Stimulated activated CD8-positive, alpha-beta memory T cell treated with anti-CD3 and anti-CD28 coated beads, Interleukin-15, amount 100 ng/mL, for 4 hours (primary cell): ENCODE results near the gene GRIK2.

Experiments
- DNase-seq, 2 donors: peaks; one replicate each; pipeline ENCODE4 v3.0.0-alpha.2; 2020; ENCODE audit warnings: low read depth in 2 of 2

GRIK2 gene

DNA sequence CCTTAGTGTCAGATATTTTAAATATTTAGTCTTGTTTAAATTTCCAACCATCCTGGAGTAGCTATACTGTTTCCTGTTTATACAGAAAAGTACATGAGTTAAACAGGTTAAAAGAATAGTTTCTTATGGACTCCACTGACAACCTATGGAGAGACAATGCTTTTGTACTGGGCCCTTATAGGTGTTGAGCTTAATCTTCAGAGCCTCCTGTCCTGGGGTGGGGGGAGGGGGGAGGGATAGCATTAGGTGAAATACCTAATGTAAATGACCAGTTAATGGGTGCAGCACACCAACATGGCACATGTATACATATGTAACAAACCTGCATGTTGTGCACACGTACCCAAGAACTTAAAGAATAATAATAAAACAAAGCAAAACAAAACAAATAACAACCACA lies 322.9 kb downstream of the GRIK2 start:
- DNase-seq: no peak

DNA sequence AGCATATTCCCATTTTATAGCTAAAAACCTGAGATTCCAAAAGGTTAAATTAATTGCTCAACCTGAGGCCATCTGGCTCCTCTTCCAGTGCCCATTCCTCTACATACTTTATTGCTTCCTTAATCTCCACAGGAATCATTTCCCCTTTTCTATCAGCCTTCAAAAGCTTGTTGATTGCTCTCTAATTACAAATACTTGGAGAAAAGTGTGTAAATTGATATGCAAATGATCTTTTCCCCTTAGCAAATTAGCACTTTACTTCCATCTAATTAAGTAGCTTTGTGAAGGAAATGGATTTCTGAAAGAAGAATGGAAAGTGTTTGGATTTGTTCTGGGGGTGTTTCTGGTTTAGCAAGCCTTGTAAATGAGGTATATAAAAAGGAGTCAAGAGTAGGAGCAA lies 323.3 kb downstream of the GRIK2 start:
- no peak for DNase-seq

DNA sequence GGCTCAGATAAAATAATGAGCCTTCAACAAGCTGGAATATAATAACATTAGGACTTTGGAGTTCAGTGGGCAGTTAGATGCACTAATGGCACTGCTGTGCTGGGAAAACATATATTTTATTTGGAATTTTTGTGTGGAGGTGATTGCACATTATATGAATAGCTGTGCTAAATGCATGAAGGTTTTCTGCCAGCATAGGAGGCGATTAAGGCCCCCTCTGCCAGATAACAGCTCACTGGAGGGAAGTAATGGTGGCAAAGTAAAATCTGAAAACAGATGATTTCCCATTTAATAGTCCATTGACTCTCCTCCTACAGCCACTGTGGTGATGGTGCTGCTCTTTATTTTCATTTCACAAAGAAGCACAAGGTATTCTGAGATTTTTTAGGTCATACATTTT lies 326.0 kb downstream of the GRIK2 start:
- no peak for DNase-seq

DNA sequence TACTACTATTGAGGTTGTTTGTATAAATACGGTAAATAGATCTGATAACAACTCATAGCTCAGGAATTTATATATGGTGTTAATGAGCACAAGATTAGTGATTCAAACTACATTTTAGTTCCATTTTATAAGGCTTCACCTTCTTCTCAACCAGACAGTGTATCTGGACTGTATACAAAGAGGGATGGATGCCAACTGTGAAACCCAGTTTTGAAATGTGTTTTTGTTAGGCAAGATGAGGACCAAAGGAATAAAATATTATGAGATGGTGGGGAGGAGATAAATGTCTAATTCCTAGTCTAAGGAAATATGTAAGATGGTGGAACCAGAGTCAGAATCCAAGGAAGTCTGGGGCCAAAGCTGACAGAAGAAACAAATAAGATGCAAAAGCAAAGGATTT lies 329.0 kb downstream of the GRIK2 start:
- DNase-seq: no peak

DNA sequence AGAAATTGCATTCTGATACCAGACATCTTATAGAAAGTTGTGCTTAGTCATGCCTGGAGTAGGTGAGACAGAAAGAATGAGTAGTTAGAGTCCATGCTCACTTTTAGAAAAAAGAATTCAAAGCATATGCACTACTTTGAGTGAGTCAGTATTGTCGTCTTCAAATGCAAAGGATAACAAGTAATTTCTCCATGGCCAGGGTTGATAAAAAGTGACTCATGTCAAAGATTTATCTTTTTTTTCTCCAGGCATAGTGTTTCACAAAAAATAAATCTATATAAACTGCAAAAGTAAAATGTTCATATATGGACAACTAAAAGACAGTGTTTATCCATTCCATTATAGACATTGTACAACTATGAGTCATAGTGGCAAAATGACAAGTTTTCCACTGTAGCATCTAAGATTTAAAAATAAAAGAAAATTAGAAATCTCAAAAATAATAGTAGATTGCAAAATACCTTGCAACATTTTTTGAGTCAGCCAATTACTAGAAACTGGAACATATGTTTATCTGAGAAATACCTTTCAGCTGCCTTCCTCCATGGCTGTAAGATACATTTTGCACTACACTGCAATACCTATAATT lies 329.6 kb downstream of the GRIK2 start:
- no peak for DNase-seq

DNA sequence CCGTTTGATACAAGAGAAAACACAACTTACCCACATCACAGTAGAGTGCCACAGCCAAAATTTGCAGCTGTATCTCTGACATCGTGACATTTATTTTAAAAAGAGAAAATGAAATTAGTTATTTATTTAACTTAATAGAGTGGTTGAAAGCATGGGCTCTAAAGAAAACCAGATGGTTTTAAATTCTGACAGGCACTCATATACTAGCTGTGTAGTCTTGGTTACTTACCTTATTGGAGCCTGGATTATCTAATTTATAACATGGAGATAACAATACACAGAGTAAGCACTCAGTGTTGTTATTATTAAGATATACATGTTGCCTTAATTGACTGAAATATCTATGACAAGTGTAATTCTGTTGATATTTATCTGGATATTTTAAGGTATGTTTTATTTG lies 334.9 kb downstream of the GRIK2 start:
- DNase-seq: no peak

DNA sequence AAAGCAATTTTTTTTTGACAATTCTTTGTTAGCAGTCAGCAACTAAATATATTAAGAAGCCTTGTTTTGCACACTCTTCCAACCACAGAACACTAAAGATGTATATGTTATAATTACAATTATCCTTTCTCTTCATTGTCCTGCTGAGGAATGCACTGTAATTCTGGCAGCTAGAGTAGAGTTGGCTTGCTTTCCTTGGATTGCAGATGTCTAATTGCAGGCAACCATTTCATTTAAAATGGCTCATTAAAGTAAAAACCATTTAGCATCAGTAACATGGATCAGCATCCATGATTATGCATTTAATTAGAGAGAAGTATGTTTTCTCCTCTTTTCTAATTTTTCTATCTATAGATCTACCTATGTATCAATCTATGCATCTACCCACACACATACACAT lies 335.4 kb downstream of the GRIK2 start:
- DNase-seq: no peak

DNA sequence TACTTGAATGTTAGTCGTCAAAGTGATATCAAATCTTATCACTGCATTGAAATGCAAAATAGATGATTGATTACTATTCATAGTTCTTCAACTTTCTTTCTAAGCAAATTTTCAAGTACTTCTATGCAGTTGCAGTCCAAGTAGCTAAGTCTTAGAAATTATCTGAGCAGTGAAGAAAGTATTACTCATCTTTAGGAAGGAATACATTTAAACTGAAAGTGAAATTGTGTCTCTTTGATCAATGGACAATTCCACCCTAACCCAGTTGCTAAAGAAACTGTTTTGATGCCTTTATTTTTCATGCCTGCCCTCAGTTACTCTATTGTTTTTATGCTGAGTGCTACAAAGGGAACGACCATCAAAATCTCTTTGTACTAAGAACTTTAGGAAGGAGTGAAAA lies 337.4 kb downstream of the GRIK2 start:
- DNase-seq: no peak

DNA sequence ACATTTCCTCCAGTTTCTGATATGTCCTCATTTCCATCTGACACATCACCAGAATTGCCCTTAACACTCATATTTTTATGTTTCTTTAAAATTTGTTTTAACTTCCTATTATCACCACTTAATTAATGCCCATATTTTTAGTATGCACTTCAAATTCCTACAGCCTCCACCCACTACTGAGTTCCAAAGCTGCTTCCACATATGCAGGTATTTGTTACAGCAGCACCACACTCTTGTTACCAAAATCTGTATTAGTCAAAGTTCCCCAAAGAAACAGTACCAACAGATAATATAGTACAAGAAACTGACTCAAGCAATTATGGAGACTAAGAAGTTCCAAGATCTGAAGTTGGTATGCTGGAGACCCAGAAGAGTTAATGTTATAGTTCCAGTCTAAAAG lies 340.4 kb downstream of the GRIK2 start:
- no peak for DNase-seq

DNA sequence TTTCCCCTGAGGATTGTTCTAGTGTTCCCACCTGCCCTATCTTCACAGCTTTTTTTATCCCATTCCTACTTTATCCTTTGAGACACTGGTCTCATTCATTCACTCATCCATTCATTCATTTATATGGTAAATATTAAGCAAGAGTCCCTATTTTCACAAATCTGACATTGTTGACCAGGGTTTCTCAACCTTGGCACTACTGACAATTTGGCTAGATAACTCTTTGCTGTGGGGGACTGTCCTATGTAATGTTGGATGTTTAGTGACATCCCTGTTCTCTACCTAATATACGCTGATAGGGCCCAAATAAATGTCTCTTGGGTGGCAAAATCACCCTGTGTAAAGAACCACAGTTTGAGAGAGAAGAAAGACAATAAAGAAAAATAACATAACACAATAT lies 345.0 kb downstream of the GRIK2 start:
- no peak for DNase-seq

DNA sequence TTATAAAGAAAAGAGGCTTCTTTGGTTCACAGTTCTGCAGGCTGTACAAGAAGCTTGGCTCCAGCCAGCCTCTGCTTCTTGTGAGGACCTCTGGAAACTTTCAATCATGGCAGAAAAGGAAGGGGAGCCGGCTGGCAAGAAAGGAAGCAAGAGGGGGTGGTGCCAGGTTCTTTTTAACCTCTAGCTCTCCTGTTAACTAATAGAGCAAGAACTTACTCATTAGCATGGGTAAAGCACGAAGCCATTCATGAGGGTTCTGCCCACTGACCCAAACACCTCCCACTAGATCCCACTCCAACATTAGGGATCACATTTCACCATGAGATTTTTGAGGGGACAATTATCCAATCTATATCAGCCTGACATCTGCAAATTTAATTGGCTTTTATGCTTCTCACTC lies 347.1 kb downstream of the GRIK2 start:
- DNase-seq: no peak

DNA sequence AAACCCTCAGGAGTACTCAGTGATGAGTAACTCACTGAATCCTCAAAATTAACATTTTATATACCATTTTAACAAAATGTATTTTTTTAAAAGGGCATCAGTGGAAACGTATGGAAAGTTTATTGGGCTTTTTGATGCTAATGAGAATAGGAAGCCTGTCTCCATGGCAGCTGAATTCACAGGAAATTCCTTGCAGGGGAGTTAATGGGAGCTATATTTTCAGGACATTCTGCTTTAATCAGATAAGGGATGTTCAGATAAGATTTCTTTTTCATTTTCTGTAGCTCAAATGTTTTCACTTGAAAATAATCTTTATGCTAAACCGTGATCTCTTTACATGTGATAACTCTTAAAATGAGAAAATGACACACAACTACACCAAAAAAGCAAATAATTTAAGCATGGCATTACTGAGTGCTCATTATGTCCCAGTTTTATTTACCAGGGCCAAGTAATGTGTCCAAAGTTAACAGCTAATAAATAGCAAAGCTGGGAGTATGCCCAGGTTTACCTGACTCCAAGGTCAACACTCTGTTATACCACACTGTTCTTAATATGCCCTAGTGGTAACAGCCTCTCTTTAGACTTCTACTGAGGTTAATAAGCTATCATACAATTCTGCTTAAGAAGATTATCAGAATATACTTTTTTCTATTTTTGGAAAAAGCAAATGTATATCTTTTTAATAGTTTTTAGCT lies 348.1 kb downstream of the GRIK2 start:
- DNase-seq: no peak

DNA sequence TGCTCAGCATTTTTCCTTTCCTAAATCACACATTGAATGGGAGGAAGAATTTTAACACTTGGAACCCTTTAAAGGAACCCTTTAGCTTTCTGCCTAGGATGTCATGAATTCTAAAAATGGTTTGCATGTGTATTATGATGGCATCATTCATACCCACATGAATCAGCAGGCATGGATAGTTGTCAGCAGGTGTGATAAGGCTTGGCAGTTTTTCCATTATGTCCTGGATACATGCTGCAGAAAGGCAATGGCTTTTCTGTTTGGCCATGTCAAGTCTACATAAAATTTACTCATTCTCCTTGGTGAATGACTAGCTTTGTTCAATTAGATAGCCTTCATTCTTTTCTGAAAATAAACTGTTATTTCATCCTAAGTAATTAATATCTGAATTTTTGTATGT lies 353.7 kb downstream of the GRIK2 start:
- DNase-seq: no peak

DNA sequence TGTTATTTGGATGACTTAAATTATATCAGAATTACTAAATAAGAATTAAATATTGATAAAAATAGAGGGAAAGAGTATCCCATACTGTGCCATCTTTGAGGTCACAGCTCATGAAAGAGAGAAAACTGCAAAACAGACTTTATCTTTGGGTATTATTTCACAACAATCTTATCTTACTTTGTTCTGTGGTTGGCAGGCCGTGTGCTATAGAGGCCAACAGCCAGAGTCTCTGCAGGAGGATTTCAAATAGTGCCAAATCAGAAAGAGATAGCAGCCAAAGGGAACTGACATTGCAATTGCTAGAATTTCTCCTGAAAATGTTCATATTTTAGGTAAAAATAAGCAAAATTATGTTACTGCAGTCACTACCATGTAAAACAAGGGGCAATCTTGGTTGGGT lies 354.2 kb downstream of the GRIK2 start:
- DNase-seq: no peak

DNA sequence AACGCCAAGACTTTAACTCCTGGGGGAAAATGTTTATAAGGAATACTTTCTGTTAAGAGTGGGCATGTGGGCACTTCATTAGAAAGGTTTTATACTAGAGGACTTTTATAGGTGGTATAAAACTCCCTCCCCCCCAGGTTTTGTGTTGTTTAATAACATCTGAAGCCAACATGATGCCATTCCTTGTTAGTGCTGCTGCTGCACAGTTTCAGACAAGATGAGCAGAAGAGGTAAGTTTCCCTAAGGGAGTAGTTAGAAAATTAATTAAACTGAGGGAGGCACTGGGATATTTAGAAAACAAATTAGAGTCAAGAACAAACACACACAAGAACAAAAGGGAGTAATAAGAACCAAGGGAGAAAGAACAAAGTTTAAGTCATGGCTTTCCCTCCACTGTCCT lies 362.4 kb downstream of the GRIK2 start:
- DNase-seq: no peak

DNA sequence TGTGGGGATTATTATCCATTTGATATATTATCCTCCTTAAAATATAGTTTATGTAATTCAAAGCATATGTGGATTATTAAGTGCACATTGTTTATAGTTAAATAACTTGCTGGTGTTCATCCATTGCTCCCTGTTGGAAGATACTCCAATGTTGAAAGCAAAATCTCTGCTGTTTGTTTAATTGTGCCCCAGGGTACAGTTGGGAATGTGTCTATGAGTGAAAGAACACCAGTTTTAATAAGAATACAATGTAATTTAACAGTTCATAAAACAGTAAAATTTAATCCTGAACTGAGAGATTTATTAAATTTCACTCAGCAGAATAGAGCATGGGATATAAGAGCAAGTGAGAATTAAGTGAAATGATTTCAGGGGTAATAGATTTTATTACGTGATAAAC lies 364.9 kb downstream of the GRIK2 start:
- DNase-seq: no peak

DNA sequence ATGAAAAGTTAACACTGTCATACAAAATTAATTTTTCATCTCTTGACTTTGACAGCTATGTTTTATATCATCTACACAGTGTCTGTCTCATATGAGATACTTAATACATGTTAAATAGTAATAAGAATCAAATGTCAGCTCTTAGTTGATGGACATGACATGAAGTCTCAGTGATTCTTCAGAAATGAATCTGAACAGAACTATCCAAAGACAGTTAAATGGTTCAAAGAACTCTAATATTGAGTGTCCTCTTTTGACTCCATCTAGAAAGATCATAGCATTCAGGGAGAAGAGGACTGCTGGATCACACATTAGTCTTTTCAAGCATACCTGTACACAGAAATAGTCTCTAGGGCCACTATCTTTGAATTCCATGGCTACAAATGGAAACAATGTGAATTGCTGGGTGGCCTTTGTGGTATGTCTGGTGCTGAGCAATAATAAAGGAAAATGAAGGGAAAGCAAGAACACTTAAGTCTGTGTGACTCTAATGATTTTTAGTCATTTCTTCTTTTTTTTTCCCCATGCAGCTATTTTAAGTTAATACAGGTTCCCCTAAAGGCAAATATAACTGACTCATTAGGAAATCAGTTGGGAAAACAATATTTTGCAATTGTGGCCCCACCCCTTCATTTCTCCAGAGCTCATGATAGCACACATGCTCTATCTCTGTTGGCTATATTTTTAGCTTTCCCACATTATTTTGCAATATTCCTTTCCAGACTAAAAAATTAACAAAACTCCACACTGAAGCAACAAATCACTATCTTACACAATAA lies 367.5 kb downstream of the GRIK2 start:
- DNase-seq: no peak

DNA sequence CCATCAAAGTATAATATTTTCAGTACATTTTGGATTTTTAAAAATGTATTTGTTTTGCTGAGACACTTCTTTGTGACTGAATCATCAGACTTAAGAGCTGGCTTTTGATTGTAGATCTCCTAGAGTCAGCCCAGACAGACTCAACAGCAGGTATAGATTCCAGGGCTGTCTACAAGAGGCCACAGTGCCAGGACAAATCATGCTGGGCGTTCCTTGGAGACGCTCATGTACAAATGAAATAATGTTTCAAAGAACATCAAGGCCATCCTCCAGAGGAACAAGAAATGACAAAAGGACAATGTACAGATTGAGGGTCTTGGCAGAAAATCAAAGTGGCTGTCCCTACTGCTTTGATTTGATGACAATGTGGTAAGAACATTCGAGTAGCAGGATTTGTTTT lies 369.3 kb downstream of the GRIK2 start:
- DNase-seq: no peak

DNA sequence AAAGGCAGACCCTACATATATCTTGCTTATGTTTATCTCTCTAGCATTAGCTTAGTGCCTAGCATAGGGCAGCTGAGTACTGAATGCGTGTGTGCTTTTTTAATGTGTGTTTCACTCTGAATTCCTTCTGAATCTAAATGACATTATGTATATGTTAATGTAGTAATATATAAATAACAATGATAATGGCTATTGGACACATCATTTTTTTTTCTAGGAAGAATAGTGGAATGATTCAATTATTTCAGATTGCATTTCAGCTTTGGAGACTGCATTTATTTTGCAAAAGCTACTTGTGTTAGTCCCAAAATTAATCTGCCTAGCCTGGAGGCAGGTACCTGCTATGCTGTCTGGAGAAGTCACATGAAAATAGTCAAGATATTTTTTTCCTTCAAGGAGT lies 371.8 kb downstream of the GRIK2 start:
- no peak for DNase-seq

DNA sequence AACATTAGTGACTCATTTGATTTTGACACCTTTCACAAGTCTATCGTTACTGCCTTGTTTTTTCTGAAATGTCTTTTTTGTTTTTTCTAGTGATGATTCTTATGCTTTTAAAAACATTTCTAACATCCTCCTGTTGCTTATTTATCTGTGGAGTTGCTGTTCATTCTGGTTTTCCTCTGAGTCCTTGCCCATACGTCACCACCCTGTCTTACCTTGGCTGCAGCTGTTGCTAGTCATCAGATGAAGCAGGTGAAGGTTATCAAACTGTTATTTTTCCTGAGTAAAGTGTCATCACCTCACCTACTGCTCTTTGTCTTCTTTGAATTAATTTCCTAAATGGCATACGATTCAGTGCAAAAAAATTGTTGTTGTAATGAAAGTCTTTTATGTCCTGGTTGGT lies 376.6 kb downstream of the GRIK2 start:
- no peak for DNase-seq

DNA sequence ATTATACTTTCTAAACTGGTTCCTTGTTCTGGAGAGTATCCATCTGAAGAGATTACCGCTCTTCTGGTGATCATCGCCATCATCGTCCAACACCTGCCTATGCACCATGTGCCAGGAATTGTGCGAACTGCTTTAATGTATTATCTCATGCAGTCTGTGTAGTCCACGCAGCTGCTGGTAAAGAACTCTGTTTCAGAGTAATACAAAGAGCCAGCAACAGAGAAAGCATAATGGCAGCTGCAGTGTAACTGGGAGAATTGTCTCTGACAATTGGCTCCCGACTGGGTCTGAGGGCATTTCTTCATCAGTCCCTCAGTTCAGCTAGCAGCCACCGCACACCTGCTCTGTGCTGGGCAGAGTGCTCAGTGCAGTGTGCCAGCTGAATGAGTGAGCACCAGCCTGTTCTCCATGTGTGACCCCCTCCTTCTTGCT lies 383.4 kb downstream of the GRIK2 start:
- DNase-seq: no peak

DNA sequence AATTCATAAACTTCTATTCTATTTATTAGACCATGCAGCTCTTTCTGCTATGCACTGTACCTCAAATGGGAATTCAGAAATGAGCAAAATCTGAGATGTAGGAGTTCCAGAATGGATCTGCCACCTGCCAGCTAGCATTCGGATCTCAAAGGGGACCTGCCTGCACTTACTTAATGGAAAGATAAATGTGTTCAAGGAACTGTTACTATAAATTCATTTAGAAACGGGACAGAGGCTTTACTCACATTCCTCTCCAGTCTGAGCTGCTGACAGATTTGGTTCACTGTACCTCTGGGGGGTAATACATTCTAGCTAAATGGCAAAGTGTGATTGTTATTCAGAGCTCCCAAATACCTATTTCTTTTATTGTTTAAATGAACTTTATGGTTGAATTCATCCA lies 384.1 kb downstream of the GRIK2 start:
- DNase-seq: no peak
